Stimulated activated CD8-positive, alpha-beta memory T cell treated with anti-CD3 and anti-CD28 coated beads, Interleukin-4, amount 100 ng/mL, for 24 hours (primary cell): ENCODE results near the gene TBX3.

ENCODE experiments used
- DNase-seq: peaks from one replicate; pipeline ENCODE4 v3.0.0-alpha.2; 2020; ENCODE audit warnings: low read depth

Gene TBX3

DNA sequence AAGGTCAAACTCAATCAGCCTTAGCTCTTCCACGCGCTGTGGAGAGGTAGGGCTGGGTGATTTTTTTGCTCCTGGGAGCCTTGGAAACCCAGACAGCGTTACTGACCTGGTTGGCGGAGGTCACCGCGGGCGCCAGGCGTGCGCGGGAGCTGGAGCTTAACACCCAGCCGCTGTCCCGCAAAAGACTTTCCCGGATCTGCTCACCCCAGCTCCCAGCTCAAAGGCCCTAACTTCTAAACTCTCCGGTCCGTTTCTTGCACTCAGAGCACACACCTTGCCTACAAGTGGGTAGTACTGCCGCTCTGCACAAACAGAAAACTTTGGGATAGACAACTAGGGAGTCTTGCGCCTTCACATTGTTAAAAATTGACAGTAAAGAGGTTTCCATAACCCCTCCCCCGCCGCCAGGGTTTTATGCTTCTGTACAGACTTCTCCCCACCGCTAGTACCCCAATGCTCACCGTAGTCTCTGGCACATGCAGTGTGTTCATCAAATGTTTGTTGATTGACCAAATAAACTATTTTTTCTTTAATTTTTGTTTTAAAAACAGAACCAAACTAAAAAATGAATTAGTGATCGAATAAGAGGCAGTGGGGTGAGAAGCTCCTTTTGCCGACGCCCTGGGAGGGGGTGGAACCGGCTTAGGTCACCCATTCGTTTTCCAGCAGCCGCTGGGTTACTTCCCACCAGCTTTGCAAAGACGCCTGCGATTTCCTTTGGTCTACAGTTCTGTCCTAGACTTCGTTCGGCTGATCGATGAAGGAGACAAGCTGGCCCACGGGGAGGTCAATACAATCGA, 12.7 kb upstream of the TBX3 start:
- DNase-seq = no peak

DNA sequence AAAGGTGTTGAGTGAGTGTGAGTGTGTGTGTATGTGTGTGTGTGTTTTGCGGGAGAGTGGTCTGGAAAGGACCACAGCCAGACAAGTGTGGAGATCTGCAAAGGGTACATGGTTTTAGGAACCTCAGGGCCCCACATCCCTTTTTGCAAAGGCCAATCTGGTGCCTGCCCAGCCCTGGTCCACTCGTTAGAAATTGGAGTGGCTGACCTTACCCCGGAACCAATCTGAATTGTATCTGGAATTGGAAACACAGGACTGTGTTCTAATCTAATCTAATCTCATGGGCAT, 11.3 kb upstream of the TBX3 start:
- no peak for DNase-seq

DNA sequence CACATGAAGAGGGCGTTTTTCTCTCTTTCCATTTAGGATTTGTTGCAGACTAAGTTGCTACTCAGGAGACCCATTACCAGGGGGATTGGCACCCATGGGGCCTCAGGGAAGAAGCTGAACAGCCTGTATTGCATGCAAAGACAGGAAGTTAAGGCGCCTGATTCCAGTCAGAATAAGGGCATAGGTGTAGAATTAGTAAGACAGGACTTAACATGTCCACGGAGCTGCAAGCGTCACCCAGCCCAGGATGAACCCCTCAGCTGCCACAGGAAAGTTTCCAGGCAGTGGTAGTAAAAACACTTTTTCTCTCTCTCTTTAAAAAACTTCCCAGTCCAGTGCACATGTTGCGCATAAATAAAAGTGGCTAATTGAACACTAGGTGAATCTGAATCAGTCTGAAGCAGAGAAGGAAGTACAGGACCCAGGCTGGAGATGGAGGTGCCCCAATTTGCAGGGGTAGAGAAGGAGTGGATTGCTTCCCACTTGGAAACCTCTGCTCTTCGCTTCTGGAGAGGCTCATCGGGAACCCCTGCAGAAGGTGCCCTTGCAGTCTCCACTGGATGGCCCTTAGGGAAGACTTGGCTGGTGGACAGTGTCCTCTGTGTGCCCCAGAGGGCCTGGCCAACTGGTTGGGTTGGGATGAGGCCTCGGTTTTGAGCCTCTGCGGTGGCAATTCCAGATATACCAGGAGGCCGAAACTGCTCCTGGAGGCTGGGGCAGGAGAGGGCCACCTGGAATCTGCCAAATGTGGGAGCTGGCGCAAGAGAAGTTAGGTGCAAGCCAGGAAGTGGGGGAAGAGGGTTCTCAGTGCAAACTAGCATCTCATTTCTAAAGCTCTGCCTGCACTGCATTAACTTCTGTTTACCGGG, 10.7 kb upstream of the TBX3 start:
- DNase-seq = no peak

DNA sequence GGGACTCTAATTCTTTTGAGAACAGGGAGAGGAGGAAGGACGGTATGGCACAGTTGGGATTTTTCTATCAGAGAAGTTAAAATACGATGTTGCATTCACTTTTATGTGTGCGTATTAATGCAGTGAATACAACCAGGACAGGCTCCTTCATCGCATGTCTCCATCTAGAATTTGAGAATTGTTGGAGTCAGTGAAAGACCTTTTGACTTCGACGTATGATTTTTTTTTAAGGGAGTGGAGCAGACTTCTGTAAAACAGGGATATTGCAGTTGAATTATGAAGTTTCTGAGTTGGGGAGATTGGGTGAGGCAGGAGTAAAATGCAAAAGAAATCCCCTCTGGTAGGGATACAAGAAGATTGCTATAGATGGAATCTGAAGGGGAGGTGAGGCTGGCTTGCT, 9.6 kb upstream of the TBX3 start:
- no peak for DNase-seq

DNA sequence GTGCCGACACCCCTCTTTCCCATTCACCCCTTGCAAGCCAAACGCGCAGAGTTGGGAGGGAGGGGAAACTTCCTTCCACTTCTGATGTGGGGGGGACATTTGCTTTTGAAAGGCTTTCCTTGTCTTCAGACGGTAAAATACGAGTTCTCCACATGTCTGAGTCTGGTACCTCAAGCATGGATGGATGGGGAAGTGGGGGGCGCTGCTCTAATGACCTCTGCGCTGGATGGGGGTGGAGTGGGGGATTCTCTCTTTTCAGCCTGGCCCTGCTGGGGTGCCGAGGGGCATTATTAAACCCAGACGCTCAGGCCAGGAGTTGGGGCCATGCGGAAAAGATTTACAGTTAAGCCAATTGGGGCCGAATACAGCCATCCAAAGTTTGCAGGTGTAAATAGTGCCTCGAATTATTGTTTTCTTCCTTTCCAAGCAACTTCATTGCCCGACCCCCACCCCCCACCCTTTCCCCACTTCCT, 9.1 kb upstream of the TBX3 start:
- no peak for DNase-seq

DNA sequence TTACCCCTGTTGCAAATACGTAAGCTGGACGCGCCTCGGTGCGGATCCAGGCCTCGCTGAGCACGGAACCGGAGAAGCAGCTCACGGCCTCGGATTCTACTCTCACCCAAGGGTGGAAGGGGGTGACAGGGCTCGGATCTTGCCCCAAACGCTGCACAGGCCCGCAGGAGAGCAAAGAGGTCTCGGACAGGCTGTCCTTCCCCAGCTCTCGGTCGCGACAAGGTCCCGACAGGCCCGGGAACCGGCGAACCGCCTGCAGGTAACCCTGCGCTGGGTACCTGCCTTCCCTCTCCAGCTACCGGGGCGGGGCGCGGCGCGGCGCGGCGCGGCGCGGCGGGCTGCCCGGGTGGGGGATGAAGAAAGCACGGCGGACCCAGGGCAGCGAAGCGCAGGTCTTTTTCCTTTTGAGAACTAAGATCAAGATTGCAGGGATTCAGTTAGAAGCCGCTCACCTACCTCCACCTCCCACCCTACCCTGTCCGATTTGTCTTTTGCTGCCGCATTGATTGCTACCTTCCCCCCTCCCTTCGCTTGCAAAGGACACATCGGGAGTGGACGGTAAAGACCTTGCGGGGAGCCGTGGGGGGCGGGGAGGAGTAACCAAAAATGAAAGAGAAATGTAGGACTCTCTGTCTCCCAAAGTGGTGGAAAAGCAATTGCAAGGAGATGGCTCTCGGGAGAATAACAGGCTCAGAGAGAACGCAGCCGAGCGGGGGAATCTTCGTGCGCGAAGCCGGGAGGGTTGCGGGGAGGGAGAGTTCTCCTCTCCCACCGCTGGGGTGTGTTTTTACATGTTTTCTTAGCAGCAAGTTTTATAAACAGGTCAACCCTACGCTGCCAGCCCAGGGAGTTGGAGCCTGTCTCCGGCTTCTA, 8.4 kb upstream of the TBX3 start:
- no peak for DNase-seq

DNA sequence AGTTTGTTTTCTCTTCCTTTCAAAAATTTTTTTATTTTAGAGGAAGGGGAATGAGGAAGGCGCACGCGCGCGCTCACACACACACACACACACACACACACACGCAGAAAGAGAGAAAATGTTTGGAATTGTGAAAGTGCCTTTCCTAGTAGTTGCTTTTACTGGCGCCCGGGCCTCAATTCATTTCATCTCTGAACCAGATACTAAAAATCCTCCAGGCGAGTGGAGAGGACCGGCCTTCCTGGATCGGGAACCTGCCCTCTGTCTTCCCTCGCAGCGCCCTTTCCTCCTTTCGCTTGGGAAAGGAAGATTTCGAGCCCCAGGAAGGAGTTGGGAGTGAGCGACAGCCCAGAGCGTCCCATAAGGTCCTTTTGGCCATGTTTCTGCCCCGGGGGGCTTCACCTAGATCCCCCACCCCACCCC, 7.8 kb upstream of the TBX3 start:
- DNase-seq = no peak

DNA sequence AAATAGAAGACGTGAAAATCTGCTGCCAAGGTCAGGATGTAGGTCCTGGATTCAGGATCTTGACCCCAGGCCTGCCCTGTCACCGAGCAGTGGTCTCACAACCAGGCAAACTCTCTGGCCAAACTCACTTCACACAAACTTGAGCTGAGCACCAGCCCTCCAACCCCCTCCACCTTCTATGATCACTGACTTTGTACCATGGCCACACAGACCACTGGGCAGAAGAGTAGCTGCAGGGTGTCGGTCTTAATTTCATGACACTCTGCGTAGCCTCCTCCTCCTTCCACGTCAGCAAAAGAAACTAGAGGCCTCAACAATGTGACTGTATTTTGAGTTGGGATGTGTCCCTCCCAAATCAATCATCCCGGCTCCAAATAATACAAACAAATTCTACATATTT, 7.2 kb upstream of the TBX3 start:
- no peak for DNase-seq

DNA sequence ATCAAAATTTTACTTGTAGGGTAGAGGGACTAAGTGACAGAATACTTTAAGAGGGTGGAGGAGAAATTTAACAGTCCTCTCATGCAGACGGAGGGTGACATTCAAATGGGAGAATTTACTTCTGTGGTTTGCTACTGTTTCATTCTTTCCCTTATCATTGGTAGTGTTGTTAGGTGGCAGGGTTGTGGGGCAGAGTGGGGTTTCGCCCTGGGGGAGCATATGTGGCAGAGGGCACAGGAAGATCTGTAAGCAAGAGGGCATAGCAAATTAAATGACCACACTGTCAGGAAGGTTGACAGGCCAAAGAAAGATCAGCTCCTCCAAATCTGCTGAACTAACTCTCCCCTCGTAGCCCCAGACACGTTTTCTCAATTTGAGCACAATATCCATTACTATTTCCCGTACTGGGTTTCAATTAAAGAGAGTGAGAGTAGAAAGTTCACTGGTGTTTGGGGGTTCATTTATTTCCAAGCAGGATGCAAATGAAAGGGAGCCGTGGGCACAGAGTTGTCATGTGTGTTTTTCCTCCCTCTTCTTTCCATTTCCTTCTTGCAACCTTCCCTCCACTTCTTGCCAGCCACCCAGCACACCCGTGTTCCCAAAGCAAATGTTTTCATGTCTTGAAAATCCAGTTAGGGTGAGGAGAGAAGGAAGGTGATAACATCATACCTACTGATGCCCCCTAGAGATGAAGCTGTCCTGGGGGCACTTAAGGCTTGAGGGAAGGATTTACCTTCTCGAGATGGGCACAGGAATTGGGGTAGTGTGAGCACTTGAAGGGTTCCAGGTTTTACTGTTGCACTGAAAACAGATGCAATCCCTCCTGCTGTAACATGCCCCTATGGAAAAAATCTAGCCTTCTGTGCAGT, 6.5 kb upstream of the TBX3 start:
- DNase-seq = no peak

DNA sequence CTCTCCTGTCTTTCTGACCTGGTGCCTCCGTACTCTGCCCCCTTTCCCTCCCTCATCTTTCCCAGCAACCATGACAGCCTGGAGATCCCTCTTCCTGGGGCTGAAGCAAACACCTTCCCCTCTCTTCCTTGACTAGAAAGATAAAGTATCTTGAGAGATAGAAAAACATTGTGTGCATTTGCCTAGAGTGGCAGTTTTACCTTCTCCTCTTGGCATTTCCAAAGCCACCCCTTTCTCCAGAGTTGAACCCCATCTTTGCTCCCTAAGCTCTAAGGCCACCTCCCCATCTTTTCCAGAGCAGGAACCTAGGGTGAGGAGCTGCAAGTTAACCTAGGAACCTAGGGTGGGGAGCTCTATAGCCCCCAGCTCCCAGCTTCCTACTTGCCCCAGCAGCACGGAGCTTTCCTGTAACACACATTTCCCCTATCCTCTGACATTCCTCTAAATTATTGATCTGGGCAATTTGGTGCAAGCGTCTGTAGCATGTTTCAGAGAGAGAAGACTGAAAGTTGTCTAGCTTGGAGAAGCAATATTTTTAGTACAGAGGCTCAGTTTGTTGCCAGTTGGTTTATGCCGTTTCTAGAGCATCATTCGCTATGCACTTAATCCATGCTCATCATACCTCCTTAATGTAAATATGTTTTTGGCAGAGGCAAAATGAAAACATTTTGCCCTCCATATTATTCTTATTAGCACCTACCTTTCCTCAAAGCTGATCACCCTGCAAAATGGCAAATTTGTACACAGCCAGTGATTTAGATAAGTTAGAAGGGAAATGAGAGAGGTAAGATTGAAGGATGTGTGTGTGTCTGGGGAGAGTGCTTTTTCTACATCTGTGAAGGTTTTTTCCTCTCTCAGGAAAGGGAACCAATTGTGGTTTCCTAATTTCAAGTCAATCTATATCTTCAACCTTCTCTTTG, 5.4 kb upstream of the TBX3 start:
- DNase-seq = no peak

DNA sequence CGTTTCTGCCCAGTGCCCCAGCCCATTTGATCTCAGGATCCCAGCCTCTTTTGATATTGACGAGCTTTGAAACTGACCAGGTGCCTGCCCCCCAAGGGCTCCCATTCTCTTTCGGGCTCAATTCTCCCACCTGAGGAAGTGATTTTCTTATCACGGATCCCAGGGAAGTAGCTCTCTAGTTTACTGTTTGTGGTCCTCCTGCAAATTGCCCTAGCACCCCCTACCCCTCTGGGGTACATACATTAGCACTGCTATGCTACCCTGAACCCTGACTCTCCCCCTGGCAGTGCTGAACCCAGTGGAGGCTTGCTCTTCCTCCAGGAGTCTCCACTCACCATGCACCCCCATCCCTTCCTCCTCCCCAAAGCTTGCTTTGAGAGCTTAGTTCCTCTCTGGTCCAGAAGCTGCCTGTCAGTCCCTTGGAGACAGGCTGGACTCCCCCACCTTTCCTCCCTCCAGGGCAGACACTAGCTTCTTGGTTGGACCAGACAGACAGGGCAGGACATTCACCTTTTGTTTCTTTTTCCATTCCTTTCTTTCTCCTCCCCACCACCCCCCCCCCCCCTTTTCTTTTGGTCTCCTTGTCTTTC, 4.4 kb upstream of the TBX3 start:
- no peak for DNase-seq

DNA sequence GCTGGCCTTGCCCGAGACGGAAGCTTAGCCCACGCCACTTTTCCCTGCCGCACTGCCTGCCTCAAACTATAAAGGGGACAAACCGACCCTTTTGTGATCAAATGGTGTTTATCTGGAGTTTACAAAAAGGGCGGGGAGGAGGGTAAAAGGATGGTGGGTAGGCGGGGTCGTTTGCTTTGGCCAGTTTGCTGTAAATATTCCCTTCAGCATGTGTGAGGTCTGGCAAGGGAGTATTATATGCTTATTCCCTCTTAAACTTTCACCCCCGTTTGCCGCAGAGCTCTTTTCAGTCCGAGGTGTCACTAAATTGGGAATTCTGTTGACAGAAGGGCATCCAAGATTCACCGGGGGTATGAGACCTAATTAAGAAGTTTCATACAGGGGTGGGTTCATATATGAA, 3.8 kb upstream of the TBX3 start:
- no peak for DNase-seq

DNA sequence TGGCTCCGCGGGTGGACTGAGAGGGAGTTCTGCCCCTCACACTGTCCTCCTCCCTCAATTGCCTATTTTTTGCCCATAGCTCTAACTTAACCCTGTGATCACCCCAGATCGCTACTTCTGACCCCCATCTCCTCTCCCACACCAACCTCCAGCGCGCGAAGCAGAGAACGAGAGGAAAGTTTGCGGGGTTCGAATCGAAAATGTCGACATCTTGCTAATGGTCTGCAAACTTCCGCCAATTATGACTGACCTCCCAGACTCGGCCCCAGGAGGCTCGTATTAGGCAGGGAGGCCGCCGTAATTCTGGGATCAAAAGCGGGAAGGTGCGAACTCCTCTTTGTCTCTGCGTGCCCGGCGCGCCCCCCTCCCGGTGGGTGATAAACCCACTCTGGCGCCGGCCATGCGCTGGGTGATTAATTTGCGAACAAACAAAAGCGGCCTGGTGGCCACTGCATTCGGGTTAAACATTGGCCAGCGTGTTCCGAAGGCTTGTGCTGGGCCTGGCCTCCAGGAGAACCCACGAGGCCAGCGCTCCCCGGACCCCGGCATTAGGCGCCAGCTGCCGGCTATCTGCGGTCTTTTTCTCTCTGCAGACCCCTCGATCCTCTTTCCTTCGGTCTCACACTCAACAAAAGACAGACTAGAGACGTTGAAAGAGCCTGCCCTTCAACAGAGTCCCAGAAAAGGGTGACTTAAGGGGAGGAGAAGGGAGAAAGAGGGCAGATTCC, 3.0 kb upstream of the TBX3 start:
- DNase-seq = no peak

DNA sequence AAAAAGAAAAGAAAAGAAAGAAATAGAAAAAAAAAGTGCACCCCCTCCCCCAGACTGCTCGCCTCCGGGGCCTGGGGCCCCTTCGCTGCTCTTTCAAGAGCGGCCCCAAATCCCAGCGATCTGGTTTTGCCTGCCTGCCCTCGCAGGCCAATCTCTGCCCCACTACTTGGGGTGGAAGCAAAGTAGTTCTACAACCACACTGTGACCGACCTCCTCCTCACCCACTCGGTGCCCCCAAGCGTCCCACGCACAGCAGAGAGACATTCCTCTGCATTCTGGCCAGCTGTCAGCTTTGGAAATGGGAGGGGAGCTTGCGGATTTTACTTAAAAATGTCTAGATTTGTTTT, 2.4 kb upstream of the TBX3 start:
- DNase-seq = no peak

DNA sequence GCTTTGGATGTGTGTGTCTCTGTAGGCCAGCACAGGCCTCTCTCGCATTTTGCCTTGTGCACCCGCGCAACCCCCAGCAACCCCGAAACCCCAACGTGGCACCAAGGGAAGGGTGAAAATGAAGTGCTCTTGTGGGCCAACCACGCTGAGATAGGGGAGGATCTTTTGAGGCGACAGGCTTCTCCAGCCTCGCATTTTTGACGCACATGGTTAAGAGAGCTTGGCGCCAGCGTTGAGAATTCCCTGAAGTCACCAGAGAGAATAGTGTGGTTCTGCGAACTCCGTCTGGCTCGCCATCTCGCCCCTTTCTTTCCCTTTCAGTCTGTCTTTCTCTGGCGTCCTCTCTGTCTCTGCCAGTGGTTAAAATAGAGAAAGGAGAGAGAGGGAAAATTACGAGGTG, 1.9 kb upstream of the TBX3 start:
- DNase-seq = no peak

DNA sequence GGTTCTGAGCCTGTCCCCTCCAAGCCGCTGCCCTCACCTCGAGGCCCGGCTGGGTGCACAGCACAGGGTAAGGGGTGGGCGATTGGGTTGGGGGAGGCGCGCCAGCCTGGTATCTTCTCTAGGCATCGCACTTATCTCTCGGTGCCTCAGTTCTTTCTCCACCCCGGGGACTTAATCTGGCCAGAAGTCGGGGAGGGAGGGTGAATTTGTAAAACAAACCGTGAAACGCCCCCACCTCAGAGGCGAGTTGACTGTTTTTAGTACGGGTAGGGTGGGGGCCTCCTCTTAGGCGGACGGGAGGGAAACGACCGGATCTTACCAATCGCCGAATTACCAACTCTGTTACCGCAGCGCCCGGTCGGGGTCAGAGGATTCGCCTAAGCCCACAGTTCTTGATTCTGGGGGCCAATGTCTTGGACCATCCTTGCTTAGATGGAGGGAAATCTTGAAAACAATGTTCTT, 1.4 kb upstream of the TBX3 start:
- no peak for DNase-seq

DNA sequence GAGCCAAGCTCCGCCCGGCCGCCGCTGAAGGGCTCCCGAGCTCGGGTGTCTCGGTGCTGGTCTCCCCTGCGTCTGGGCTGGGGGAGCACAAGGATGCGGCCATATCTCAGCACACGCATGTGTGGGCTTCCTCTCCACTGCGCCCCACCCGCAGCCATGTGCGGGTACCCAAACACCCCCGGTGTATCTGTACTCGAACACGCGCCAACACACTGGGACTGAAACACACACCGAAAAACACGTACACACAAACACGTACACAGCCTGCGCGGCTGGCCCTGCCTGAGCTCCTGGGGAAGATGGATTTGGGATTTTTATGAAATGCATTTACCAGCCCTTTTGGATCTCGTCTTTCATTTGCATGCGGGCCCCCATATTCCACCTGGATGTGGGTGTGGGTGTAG, 897 bp upstream of the TBX3 start:
- no peak for DNase-seq

DNA sequence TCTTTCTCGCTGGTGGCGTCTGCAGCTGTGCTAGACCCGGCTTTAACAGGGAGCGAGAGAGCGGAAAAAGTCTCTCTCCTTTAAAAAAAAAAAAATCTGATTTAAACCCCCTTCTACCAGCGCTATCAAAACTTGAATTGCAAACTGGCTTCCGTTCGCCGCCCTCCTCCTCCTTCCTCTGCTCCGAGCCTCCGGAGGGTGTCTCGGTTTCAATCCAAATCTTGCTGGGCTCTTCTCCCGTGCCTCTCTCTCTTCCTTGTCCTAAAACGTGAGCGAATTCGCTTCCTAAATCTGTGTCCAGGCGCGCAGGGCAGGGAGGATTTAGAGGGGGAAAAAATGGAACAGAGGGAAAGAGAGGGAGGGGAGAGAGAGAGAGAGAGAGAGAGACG, 272 bp downstream of the TBX3 start:
- no peak for DNase-seq
